Measurements from ENCODE around the gene MYOZ3.

- TF ChIP-seq CTCF (IDR thresholded peaks at IDR 0.05; ENCODE audit: borderline replicate concordance, extremely low read depth, low read length, poor library complexity, severe bottlenecking), result no peak
- TF ChIP-seq EZH2 (IDR thresholded peaks at IDR 0.05; ENCODE audit: borderline replicate concordance, low read depth, low read length, severe bottlenecking), result no peak
Measured at GRCh38 chr5:150622157-150622556, 38.9 kb upstream of the MYOZ3 start.

All from DND-41 (cell line).